Parathyroid adenoma (tissue), 2 donors: Measurements from ENCODE around the gene MKS1.

Source experiments
- H2AFZ ChIP-seq: fragments of 300-600 bp; sonication (generic); one replicate; pipeline ENCODE4 v1.7.0; 2017; ENCODE audit warnings: antibody characterized with exemption, mild to moderate bottlenecking
- H3K27ac ChIP-seq: fragments of 300-600 bp; sonication (generic); one replicate; pipeline ENCODE4 v1.7.0; 2017
- H3K27me3 ChIP-seq: fragments of 300-600 bp; sonication (generic); one replicate; pipeline ENCODE4 v1.7.0; 2017; ENCODE audit warnings: low read length; ENCODE audit not compliant: control insufficient read depth, insufficient read depth
- H3K36me3 ChIP-seq: fragments of 300-600 bp; sonication (generic); one replicate; pipeline ENCODE4 v1.7.0; 2017; ENCODE audit warnings: low read length; ENCODE audit not compliant: control insufficient read depth, insufficient read depth
- H3K4me1 ChIP-seq: fragments of 300-600 bp; sonication (generic); one replicate; pipeline ENCODE4 v1.7.0; 2017; ENCODE audit warnings: control low read depth
- H3K4me2 ChIP-seq: fragments of 300-600 bp; sonication (generic); one replicate; pipeline ENCODE4 v1.7.0; 2017; ENCODE audit warnings: low read length
- H3K4me3 ChIP-seq: fragments of 300-600 bp; sonication (generic); one replicate; pipeline ENCODE4 v1.7.0; 2017; ENCODE audit warnings: low read depth, low read length
- H3K79me2 ChIP-seq: fragments of 300-600 bp; sonication (generic); one replicate; pipeline ENCODE4 v1.7.0; 2017; ENCODE audit warnings: control low read depth
- H3K9ac ChIP-seq: fragments of 300-600 bp; sonication (generic); one replicate; pipeline ENCODE4 v1.7.0; 2017; ENCODE audit warnings: mild to moderate bottlenecking
- H3K9me3 ChIP-seq: fragments of 300-600 bp; sonication (generic); one replicate; pipeline ENCODE4 v1.7.0; 2017; ENCODE audit warnings: low read length; ENCODE audit not compliant: control insufficient read depth
- TF ChIP-seq, protein P1 (sequence below): fragments of 300-600 bp; sonication (generic); IDR thresholded peaks from one replicate; pipeline ENCODE4 v1.7.0; 2017; ENCODE audit warnings: antibody characterized with exemption, mild to moderate bottlenecking
- donor health status: primary hyperparathyroidism.

MKS1 gene

DNA sequence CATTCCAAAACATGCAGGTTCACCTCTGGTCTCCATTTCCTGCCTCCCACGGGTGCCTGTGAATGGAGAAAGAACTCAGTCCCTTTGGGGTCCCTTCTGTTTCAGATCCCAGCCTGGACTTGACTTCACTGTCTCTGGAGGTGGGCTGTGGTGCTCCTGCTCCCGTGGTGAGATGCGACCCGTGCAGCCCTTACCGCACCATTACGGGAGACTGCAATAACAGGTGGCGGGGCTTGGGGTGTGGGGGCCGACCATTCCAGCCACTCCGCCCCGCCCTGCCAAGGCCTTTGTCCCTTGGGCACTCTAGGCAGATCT, 29.9 kb upstream of the MKS1 start:
- Histone ChIP-seq H3K4me3 (no peak overlapping the region), H3K27ac (no peak overlapping the region)

DNA sequence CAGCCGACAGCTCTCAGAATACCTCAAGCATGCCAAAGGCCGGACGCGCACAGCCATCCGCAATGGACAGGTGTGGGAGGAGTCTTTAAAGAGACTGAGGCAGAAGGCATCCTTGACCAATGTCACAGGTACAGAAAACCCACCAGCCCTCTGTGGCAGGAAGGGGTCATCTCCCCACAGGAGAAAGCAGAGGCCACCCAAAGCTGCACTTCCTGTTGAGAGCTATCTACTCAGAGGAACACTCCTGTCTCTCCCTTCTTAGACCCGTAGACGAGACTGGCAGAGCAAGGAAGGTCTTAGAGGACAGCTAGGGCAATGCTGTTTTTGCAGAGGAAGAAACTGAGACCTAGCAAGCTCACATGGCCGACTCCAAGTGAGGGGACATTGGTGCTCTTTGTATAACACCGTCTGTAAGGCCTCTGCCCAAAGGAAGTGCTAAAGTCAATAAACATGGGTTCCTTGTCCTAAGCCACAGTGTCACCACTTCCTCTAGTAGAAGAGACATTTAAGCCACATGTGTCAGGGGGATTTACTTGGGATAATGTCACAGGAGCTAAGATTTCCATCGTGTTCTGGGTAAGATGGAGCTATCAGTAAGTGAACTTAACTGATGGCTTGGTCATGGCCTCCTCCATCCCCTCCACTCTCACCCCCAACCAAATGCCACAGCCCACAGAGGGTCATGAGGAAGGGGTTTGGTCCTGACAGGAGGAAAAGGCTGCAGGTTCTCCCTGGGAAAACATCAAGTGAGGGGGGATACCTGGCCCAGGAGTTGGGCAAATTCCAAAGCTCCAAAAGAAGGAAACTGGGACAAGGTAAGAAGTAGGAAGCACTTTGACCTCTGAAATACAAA, 28.7 kb upstream of the MKS1 start:
- no peak overlapping the region for H3K27ac ChIP-seq
- H2AFZ ChIP-seq: no peak overlapping the region
- H3K4me1 ChIP-seq: peaks cover 8% of the 10 kb centered on the region
- H3K4me2 ChIP-seq: no peak overlapping the region
- no peak overlapping the region for H3K4me3 ChIP-seq
- no peaks in the 10 kb centered on the region for H3K27me3 ChIP-seq
- no peaks in the 10 kb centered on the region for H3K36me3 ChIP-seq
- H3K79me2 ChIP-seq: no peaks in the 10 kb centered on the region
- H3K9ac ChIP-seq: no peak overlapping the region
- H3K9me3 ChIP-seq: no peaks in the 10 kb centered on the region
- TF ChIP-seq, protein P1, sequence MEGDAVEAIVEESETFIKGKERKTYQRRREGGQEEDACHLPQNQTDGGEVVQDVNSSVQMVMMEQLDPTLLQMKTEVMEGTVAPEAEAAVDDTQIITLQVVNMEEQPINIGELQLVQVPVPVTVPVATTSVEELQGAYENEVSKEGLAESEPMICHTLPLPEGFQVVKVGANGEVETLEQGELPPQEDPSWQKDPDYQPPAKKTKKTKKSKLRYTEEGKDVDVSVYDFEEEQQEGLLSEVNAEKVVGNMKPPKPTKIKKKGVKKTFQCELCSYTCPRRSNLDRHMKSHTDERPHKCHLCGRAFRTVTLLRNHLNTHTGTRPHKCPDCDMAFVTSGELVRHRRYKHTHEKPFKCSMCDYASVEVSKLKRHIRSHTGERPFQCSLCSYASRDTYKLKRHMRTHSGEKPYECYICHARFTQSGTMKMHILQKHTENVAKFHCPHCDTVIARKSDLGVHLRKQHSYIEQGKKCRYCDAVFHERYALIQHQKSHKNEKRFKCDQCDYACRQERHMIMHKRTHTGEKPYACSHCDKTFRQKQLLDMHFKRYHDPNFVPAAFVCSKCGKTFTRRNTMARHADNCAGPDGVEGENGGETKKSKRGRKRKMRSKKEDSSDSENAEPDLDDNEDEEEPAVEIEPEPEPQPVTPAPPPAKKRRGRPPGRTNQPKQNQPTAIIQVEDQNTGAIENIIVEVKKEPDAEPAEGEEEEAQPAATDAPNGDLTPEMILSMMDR: no peak

More for the DNA sequence above, 29.9 kb upstream of the MKS1 start:
- Histone ChIP-seq H3K79me2 (no peaks in the 10 kb centered on the region), H3K4me2 (no peak overlapping the region), H2AFZ (peak overlapping the region; percentile 94), H3K4me1 (peaks cover 8% of the 10 kb centered on the region), H3K9ac (no peak overlapping the region), H3K36me3 (no peaks in the 10 kb centered on the region), H3K27me3 (no peaks in the 10 kb centered on the region), H3K9me3 (no peaks in the 10 kb centered on the region)
- TF ChIP-seq, protein P1: no peak

DNA sequence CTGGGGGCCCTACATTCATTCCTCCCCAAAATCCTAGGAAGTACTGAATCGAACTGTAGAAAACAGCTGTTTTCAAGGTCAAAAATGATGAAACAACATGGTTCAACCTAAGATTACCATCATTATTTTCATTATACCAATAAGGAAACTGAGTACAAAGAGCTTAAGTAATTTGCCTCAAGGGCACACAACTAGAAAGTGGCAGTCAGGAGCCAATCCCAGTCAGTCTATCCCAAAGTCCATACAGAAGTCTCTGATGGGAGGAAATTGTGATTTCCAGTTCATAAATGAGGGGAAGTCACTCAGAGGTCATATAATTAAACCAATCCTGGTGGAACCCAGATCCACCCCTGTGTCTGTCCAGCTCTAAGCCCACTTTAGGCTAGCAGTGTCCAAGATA, 27.7 kb upstream of the MKS1 start:
- H3K36me3 ChIP-seq: no peaks in the 10 kb centered on the region
- TF ChIP-seq, protein P1: no peak

DNA sequence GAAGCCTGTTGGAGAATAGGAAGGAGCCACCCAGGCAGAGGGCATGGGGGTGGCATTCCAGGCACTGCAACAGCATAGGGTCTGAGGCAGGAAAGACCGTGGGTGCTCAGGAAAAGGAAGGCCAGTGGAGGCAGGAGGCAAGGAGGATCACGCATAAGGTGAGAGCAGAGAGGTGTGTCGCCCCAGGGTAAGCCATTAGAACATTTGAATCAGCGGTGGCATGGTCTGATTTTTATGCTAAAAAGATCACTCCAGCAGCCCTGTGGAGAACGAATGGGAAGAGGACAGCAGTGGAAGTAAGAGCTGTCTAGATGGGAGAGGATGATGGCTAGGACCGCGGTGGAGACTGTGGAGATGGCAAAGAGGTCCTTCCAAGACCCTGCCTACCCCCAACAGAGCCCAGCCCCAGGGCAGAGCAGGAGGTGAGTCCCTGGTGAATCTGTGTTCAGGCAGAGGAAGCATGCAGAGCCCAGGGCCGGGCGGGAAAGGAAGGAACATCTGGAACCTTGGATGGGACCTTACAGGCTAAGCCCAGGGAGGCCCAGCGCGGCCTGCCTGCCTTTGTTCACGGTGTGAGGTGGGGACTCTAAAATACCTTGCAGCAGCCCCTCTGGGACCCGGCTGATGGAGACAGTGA, 27.2 kb upstream of the MKS1 start:
- H3K27me3 ChIP-seq: no peaks in the 10 kb centered on the region
- no peaks in the 10 kb centered on the region for H3K79me2 ChIP-seq
- H3K4me3 ChIP-seq: no peak overlapping the region
- H3K27ac ChIP-seq: no peak overlapping the region
- H3K4me1 ChIP-seq: peaks cover 8% of the 10 kb centered on the region
- no peak overlapping the region for H3K4me2 ChIP-seq
- H2AFZ ChIP-seq: no peak overlapping the region
- H3K9me3 ChIP-seq: no peaks in the 10 kb centered on the region
- H3K36me3 ChIP-seq: no peaks in the 10 kb centered on the region
- H3K9ac ChIP-seq: no peak overlapping the region
- TF ChIP-seq, protein P1: no peak

More for the DNA sequence above, 27.7 kb upstream of the MKS1 start:
- Histone ChIP-seq H3K4me2 (no peak overlapping the region), H3K9ac (no peak overlapping the region), H3K79me2 (no peaks in the 10 kb centered on the region), H2AFZ (no peak overlapping the region), H3K27ac (no peak overlapping the region), H3K27me3 (no peaks in the 10 kb centered on the region), H3K9me3 (no peaks in the 10 kb centered on the region), H3K4me1 (peaks cover 8% of the 10 kb centered on the region), H3K4me3 (no peak overlapping the region)
